ENCODE measurements around the gene PTPN6. TPM values are rescaled to one million over a fixed set of nuclear protein-coding genes. Genes with fewer than 3 reads are reported as not detected.

Gene PTPN6
- total and polyA plus RNA-seq, 2 of the 13 experiments (the other 11 are each of a cell fraction or from before 2014, with no cell fraction given) = 10.5 to 10.6 TPM

- TF ChIP-seq SNAPC4 (CRISPR knock-in tag; IDR thresholded peaks at IDR 0.05) (no peak), NFYC (CRISPR knock-in tag; IDR thresholded peaks at IDR 0.05) (peak; percentile 78), ZNF780A (CRISPR knock-in tag; IDR thresholded peaks at IDR 0.05) (no peak), SNAPC5 (CRISPR knock-in tag; IDR thresholded peaks at IDR 0.05; ENCODE audit: borderline replicate concordance) (no peak), NCOR1 (IDR thresholded peaks at IDR 0.05; ENCODE audit: borderline replicate concordance, low read length) (no peak), PBX2 (CRISPR knock-in tag; IDR thresholded peaks at IDR 0.05) (peak; percentile 82), ARHGAP35 (CRISPR knock-in tag; IDR thresholded peaks at IDR 0.05; ENCODE audit: borderline replicate concordance) (no peak), U2AF2 (IDR thresholded peaks at IDR 0.05; ENCODE audit: low read depth, low read length) (no peak)
- TF ChIP-seq, protein P1, sequence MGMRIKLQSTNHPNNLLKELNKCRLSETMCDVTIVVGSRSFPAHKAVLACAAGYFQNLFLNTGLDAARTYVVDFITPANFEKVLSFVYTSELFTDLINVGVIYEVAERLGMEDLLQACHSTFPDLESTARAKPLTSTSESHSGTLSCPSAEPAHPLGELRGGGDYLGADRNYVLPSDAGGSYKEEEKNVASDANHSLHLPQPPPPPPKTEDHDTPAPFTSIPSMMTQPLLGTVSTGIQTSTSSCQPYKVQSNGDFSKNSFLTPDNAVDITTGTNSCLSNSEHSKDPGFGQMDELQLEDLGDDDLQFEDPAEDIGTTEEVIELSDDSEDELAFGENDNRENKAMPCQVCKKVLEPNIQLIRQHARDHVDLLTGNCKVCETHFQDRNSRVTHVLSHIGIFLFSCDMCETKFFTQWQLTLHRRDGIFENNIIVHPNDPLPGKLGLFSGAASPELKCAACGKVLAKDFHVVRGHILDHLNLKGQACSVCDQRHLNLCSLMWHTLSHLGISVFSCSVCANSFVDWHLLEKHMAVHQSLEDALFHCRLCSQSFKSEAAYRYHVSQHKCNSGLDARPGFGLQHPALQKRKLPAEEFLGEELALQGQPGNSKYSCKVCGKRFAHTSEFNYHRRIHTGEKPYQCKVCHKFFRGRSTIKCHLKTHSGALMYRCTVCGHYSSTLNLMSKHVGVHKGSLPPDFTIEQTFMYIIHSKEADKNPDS (CRISPR knock-in tag; IDR thresholded peaks at IDR 0.05) = no peak
- TF ChIP-seq, protein P2, sequence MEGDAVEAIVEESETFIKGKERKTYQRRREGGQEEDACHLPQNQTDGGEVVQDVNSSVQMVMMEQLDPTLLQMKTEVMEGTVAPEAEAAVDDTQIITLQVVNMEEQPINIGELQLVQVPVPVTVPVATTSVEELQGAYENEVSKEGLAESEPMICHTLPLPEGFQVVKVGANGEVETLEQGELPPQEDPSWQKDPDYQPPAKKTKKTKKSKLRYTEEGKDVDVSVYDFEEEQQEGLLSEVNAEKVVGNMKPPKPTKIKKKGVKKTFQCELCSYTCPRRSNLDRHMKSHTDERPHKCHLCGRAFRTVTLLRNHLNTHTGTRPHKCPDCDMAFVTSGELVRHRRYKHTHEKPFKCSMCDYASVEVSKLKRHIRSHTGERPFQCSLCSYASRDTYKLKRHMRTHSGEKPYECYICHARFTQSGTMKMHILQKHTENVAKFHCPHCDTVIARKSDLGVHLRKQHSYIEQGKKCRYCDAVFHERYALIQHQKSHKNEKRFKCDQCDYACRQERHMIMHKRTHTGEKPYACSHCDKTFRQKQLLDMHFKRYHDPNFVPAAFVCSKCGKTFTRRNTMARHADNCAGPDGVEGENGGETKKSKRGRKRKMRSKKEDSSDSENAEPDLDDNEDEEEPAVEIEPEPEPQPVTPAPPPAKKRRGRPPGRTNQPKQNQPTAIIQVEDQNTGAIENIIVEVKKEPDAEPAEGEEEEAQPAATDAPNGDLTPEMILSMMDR (CRISPR knock-in tag; IDR thresholded peaks at IDR 0.05) = no peak
These were observed 7.8 kb upstream of the PTPN6 start (continued) for GRCh38 chr12:6943389-6943721.
